Right renal cortex interstitium (tissue), 3 donors: ENCODE results near the gene CDKN2B-AS1. TPM values are rescaled to one million over a fixed set of nuclear protein-coding genes. Genes with fewer than 3 reads are reported as not detected.

ENCODE experiments used
- DNase-seq, 3 donors: peaks; one replicate each; pipeline ENCODE4 v3.0.0-alpha.2; 2013; ENCODE audit warnings: low read depth in 3 of 3, low spot score in 2 of 3
- polyA plus RNA-seq, 3 donors: library from polyadenylated mRNA; unstranded; fragments of 120-200 nt; gene quantifications; one replicate each; pipeline ENCODE4 v1.2.1, GENCODE V29; 2013; ENCODE audit not compliant: insufficient read length in 3 of 3

Gene CDKN2B-AS1
- polyA plus RNA-seq, 3 donors, result 0.10 to 0.14 TPM; not detected in 1

DNA sequence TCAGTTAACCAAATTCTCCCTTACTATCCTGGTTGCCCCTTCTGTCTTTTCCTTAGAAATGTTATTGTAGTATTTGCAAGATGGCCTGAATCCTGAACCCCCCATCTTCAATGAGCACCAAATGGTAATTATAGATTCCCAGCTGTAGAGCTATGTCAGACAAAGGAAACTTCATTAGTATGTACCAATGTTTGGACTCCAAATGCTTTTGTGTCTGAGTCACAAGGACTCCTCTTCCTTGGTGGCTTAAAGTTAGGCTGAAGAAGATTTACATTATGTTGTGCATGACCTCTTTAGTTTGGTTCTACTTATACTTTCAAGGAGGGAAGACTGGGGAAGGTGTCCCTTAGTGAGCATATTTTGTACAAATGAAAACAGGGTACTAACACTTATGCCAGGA, 120.4 kb downstream of the CDKN2B-AS1 start:
- DNase-seq, result no peak

DNA sequence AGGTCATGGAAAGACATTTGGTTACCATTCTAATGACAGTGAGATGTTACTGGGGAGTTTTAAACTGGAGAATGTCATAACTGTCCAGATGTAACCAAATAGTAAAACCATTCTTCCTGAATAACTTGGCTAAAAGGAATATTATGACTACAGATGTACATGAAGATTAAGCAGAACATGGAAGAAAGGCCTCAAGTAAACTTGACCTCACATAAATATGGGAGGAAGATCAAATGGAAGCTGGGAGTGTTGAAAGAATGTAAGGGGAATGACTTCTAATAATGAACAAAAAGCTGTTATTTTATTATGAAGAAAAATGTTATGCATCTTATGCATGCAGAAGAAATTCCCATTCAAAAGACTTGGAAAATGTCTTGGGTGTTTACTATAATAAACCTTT, 122.2 kb downstream of the CDKN2B-AS1 start:
- no peak for DNase-seq

DNA sequence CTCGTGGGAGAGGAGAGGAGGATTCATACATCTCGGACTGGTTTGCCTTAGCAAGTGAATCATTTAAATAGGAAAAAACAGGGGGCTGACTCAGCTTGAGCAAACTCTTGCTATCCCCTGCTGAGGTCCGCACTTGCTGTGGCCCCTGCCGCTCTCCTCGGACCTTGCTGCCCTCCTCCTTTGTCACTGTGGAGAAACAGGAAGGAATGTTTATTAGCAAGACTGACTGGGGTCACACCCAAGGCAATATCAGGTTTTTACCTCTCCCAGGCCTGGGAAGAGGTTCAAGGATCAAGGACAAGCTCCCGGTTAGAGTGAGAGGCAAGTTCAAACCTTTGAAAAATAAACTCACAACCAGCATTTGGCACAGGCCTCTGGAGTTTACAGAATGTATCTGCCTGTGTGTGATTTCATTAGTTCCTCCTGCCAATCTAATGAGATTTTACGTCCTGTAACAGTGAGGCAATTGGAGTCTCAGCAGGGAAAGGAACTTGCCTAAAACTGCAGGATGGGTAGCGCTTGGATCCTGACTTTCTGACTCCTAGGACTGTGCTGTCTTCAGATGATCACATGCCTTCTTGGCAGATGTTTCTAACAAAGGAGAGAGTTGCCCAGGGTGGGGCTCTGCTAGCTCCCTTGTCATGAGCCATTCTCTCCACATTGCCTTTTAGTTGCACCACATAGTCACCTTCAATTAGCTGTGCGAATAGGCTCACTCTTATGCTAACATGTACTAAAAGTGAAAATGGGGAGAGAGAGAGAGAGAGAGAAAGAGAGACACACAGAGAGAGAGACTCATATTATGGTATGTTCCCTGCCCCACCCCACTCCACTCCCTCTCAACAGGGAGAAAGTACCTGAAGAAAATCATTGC, 123.2 kb downstream of the CDKN2B-AS1 start:
- DNase-seq, result no peak

DNA sequence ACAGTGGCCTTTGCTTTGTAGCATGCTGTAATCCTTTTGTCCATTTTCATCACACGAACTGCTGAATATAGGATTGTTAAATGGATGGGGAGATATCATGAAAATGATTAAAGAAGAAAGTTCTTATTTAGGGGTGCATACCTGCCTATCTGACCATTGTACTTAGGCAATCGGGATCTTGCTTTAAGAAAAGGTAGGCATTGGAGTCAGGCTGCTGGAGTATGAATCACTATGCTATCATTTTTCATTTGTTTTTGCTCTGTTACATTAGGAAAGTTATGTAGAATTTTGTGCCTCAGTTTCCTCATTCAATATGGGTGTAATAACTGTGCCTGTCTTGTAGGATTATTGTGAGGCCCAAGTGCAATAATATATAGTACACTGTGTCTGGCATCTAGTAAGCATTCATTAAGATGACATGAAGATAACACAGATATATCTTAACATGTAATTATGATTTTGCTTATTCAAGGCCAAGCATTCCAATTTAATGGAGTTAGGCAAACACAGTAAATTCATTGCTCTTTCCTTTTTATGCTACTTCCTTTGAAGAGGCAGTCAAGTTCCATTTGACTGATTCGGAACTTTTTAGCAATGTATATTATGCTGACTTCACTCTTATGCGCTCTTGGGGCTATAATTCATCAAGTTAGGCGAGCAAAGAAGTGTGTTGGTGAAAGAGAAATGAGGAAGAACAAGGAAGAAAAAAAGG, 124.4 kb downstream of the CDKN2B-AS1 start:
- no peak for DNase-seq

DNA sequence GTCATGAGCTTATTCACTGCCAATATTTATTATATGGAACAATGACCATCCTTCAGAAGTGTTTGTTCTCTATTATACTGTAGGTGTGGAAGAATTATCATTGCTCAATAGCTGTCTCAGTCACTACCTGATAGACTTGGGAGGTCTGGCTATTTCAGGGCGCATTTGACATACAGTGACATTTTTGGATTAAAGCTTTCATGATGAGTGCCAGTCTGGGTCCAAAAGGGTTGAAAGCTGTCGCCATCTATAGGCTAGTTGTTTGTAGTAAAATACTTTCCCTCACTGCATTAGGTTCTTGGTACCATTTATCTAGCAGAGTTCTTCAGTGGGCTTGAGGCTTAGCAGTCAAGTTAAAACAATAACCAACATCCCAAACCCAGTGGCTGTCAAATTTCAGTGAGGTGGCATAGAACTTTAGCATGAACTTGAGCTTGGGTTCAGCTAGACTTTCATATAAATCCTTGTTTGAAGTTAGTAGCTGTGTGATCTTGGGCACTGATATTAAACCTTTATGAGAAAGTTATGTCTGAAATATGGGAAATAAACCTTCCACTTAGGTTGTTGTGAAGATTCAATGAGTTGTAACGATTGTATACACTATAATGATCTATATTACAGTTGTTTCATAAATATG, 125.0 kb downstream of the CDKN2B-AS1 start:
- DNase-seq, result no peak

DNA sequence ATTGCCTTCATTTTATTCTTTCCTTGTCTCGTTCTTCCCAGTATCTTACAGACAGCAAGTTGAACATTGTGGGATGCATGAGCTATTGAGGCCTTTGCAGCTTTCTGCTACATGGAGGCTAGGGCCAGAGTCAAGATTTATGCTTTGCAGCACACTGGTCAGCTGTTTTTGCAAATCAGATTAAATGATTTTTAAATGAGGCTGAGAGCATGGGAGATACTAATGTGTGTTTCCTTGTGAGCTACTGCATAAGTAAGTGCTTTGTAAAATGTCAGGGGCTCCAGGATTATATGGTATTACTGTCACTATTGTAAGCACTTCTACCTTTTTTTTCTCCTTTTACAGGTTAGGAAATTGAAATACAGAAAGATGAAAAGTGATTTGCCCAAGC, 125.6 kb downstream of the CDKN2B-AS1 start:
- no peak for DNase-seq

DNA sequence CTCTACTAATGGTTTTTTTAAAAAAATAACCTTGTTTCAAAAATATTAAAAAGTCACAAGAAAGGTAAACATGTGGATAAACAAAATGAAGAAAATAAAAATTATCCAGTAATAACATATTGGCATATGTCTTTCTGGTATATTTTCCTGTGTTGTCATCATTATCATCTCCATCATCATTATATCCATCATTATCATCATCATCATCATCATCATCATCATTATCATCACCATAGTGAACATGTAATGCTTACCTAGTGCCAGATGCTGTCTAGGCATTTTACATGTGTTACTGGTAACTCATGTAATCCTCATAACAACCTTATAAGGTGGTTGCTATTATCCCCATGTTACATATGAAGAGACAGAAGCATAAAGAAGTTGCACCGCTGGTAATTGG, 126.0 kb downstream of the CDKN2B-AS1 start:
- no peak for DNase-seq

DNA sequence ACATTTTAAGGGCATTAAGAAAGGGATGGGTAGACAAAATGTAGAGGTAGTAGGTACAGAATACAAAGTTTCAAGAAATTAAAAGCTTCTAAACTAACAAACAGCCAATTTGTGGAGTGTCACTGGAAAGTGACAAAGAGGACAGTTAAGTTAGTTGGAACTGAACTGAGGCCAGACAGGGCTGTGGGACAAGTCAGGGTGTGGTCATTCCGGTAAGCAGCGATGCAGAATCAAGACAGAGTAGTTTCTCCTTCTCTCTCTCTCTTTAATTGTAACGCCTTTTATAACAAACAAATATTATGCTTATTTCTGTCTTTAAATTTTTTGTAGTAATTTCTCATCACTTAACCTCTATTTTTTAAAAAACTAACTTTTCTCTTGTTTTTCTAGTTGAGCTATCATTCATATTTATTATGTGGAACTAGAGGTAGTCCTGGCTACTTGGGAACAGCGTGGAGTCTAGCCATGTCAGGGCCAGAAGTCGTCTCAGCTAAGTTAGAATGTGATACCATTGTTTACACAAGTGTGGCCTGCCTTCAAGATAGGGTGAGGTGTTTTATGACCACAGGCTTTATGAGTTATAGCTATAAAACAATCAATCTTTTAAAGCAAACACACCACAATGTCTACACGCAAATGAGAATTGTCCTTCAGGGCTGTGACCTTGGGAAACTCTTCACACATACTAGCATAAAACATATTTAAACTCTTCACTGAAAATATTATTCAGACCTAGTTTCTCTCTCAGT, 129.8 kb downstream of the CDKN2B-AS1 start:
- no peak for DNase-seq

DNA sequence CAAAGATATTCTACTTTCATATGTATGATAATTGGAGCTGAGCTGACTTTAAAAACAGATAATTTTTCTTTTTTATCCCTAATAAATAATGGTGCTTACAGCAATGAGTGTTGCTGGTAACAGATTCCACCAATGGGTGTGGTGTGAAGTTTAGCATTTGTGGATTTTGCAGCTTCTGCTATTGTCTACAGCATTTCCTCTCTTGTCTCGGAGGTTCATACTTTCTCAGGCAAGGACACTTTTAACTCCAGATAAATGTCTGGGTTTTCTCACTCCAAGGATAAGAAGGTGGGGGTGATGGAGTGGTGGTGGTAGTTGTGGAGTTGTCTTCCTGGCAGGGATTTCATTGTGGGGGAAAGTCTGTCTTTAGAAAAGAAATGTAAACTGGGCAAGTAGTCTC, 134.5 kb downstream of the CDKN2B-AS1 start:
- DNase-seq, result no peak

DNA sequence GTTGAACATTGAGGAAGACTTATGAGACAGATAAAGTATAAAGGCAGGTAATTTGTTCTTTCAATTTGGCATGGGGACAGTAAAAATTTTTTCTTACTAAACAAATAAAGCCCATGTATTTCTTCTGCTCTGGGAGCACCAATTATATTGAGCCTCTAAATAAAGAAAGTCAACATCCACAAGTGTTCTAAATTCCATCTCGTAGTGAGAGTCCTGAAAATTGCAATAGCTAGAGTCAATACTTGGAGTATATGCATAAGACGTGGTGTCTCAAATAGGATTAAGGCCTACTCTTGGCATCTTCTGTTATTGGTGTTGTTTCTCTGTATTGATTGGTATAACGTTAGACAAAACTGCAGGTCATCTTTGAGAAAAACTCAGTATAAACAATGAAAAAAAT, 135.0 kb downstream of the CDKN2B-AS1 start:
- no peak for DNase-seq

DNA sequence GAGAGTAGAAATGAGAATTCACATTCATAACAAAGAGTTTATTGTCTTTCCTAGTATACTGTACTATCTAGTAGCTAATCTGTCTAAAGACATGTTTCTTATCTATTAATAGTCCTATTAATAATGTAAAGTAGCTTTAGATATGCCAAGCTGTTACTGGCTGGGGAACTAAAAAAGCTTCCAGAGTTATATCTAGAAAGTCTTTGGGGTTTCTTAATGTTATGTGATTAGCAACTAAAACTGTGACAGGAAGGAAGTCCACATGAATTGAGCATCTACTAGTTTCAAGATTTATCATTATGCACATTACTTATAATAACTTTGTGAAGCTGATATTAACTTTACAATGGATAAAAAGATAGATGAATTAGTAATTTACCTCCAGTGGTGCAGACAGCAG, 137.2 kb downstream of the CDKN2B-AS1 start:
- no peak for DNase-seq

DNA sequence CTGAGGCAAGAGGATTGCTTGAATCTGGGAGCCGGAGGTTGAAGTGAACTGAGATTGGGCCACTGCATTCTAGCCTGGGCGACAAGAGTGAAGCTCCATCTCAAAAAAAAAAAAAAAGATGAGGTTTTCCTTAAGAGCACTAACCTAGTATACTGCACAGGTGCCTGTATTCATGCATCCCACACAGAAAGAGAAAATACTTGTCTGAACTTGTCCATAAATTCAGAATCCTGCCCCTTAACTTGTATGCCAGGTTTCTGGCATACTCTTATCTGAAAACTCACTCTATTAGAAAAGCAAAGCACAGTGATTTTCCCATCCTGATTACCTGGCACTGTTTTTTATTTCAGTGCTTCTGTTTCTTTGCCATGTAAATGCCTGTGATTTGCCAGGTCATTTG, 139.8 kb downstream of the CDKN2B-AS1 start:
- DNase-seq, result no peak

DNA sequence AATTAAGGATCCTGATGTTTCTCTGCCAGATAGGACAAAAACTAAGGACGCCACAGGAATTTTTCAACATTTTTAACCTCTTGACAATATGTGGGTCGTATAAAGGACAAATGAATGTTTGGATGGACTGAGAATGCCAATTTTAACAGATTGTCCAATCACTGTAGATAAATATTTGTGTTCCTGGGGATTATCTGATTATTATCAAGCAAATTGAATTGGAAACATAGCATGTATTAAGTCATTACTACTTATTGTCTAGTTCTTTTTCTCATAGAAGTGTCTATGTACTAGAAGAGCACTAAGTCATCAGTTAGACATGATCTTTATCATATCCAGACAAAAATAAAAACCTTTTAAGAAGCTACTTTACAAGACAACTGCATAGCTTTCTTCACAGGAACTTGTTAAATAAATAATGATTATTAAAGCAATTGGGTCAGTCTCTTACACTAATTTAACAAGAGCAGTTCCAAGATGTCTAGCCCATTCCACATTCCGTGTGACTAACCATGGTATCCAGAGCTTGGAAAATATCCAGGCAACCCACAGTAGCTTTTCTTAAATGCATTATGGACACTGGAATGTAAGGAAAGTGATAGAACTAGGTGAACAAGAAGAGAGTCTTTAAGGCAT, 142.0 kb downstream of the CDKN2B-AS1 start:
- DNase-seq, result no peak

DNA sequence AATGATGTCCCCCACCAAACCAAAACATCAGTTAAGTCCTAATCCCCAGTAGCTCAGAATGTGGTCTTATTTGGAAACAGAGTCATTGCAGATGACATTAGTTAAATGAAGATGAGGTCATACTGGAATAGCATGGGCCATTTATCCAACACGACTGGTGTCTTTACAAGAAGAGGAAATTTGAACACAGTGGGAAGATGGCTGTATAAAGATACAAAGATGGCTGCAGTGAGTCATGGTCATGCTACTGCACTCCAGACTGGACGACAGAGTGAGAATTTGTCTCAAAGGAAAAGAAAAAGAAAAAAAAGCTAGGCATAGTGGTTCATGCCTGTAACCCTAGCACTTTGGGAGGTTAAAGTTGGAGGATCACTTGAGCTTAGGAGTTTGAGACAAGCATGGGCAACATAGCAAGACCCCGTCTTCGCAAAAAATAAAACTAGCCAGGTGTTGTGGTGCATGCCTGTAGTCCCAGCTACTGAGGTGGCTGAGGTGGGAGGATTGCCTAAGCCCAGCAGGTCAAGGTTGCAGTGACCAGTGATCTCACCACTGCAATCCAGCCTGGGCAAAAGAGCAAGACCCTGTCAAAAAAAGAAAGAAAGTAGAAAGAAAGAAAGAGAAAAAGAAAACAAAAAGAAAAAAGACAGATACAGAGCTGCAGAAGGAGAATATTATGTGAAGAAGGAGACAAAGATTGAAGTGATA, 144.5 kb downstream of the CDKN2B-AS1 start:
- no peak for DNase-seq

DNA sequence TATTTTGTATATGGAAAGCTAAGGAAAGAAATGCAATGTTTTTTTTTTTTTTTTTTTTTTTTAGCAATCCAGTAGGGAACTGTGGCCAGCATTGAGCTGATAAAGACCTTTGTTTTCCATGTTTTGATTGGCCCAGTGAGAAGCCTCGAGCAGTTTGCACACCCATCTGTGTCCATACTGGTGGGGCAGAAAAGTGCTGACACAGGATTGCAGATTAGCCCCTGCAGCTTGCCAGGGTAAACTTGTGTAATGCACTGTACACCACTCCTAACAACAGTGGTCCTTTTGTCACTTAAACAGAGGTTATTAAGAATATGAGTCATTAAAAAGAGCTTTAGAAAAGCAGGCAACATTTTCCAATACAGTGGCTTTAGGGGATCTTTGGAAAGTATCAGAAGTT, 147.3 kb downstream of the CDKN2B-AS1 start:
- no peak for DNase-seq

DNA sequence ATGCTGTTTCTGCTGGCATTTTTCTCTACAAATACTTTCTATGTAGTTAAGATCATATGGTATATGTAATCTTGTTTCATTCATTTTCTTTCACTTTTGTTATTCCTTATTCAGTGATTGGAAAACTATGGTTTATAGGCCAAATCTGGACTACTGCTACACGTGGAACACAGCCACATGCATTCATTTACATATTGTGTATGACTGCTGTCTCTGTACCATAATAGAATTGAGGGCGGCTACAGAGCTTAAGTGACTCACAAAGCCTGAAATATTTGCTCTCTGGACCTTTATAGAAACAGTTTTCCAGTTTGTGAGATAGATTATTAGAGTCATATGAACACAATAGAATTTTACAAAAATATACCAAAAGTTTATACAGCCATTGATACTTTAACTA, 148.1 kb downstream of the CDKN2B-AS1 start:
- no peak for DNase-seq

DNA sequence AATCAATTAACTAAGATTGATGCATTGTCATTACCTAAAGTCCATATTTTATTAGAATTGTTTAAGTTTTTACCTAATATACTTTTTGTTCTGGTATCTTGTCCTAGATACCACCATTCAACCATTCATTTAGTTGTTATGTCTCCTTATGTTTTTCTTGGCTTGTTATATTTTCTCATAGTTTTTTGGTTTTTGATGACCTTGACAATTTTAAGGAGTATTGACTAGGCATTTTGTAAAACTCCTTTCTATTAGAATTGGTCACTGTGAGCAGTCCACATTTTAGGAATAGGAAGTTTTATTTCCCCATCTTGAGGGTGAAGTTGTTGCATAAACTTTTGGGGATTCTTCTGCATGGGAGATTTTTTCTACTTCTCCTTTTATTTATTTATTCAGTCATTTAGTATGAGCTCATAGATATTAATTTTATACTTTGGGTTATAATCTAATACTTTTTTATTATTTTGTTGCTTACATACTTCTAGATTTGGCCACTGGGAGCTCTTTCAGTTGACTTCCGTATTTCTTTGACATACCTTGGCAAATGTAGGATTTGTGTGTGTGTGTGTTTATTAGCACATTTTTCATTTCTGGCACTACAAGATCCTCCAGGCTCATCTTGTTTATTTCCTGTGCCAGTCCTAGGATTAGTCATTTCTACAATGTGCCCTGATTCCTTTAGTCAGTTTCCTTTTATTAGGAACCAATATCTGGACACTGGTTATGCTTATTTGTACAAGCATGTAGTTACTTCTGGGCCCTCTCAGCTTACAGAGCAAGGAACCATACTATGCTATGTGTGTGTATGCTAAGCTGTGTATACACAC, 149.4 kb downstream of the CDKN2B-AS1 start:
- DNase-seq, result no peak

DNA sequence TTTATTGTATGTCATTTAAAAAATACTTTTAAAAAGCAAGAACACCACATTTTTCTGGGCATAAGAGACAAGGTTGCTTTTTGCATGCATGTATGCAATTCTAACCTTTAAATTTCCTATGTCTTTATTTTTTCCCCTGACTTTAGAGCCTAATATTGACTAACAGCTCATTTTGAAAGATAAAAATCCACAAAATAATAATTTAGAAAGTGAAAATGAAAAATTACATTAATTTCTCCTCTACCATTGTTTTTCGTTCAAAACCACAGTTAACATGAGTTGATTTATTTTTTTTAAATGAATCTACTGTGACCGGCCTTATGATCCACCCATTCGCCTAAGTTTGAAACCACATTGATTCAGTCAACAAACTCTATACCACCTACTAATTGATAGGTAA, 152.0 kb downstream of the CDKN2B-AS1 start:
- no peak for DNase-seq
